Measurements from ENCODE around the gene POU2AF1.

The POU2AF1 gene

GRCh38 chr11:111361052-111361801 is 17.8 kb downstream of the POU2AF1 start:
- DNase-seq (ENCODE audit: low read depth), result no peak

DNA sequence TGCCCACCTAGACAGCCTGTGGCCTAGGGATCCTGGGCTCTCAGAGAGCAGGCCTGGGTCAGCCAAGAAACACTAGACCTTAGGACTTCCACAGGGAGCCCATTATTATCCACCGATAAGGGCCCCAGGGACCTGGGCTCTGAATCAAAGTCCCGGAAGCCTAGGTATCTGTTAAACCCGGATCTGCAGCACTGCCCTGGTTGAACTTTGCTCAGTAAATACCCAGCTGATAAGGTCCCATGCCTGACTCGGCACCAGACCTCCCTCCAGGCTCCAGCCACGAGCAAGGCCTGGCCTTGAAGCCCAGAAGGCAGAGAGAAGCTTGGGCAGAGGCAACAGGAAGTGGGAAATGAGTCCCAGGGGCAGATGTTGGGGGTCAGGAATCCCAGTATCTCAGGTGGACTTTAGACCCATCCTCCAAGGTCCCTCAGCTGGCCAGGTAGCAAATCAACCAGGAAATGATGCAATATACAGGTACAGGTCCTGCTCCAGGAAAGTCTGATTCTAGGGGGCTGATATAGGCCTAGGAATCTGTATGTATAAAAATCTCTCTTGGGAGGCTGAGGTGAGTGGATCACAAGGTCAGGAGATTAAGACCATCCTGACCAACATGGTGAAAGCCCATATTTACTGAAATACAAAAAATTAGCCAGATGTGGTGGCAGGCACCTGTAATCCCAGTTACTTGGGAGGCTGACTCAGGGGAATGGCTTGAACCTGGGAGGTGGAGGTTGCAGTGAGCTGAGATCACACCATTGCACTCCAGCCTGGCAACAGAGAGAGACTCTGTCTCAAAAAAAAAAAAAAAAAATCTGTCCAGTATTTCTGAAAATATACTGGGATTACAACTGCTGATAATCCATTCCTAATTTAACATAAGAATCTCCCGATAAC is 18.7 kb downstream of the POU2AF1 start:
- no peak for DNase-seq (ENCODE audit: low read depth)

- DNase-seq (ENCODE audit: low read depth), result no peak
Measured at GRCh38 chr11:111359223-111360149, 19.6 kb downstream of the POU2AF1 start.

DNA sequence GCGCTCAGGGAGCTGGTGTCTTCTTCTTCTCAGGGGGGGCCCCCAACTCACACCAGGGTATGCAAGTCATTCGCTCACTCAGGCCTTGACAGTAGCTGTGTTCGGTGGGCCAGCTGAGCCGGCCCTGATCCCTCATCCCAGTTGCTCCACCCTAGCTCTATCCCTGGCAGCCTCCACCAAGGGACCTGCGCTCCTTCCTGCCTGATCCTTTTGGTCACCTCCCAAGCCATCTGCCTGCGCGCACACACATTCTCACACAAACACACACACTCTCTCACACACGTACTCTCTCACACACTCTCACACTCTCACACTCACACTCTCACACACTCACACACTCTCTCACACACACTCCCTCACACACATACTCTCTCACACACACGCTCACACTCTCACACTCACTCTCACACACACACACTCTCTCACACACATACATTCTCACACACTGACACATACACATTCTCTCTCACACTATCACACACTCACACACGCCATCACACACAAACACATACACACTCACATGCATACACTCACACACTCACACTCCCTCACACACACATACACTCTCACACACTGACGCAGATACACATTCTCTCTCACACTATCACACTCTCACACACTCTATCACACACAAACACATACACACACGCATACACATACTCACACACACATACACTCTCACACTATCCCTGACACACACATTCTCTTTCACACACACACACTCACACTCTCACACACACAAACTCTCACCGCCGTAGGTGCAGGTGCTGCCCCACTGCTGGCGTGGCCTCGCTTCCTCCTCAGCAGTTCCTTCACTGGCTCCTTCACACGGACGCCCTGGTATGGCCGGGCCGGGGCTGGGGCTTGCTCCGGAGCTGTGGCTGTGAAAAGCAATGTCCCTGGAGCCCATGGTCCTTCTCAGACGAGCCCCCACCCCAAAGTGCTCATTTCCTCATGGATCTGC is 20.8 kb downstream of the POU2AF1 start:
- no peak for DNase-seq (ENCODE audit: low read depth)

- no peak for DNase-seq (ENCODE audit: low read depth)
Measured at GRCh38 chr11:111357150-111358037, 21.7 kb downstream of the POU2AF1 start.

- DNase-seq (ENCODE audit: low read depth), result no peak
Measured at GRCh38 chr11:111356660-111357048, 22.4 kb downstream of the POU2AF1 start.

- no peak for DNase-seq (ENCODE audit: low read depth)
Measured at GRCh38 chr11:111355956-111356659, 23.0 kb downstream of the POU2AF1 start.

- no peak for DNase-seq (ENCODE audit: low read depth)
Measured at GRCh38 chr11:111355101-111355500, 24.0 kb downstream of the POU2AF1 start.

DNA sequence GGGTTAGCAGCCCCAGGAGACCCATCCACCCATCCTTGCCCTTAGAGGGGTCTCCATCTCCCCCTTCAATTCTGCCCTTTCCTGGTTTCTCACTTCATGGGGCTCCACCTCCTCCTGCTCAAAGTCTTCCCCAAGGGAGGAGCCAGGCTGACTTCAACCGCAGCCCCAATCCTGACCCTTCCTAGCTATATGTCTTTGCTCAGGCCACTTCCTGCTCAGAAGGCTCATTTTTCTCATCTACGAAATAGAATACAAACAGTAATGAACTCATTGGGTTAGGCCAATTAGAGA is 24.5 kb downstream of the POU2AF1 start:
- no peak for DNase-seq (ENCODE audit: low read depth)

- no peak for DNase-seq (ENCODE audit: low read depth)
Measured at GRCh38 chr11:111353776-111354600, 25.1 kb downstream of the POU2AF1 start.

DNA sequence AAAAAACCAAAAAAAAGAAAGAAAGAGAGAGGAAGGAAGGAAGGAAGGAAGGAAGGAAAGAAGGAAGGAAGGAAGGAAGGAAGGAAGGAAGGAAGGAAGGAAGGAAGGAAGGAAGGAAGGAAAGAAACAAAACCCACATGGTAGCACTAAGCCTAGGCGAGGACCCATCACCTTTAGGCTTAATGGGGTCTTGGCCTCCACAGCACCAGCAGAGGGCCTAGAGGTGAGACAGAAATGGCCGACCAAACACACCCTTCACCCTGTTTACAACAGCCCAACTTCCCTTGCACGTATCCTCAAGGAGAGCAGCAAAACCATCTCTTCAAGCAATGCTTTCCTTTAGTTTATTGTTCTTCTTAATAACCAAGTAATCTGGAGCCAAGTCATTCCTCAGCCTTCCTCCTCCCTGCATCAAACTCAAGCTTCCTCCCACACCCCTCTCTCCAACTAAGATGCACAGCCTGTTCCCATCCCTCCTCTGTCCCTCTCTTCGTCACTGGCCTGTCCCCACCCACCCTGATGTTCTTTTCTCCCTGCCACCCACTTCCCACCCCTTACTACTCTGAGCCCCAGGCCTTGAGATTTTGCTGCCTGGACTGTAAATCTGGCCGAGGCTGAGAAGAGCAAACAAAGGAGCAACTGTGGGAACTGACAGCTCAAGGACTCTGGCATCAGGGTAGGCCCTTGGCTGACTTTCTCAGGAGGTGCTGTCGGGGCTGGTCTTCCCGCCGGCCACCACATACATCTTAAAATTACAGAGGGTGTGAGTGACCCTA is 26.0 kb downstream of the POU2AF1 start:
- DNase-seq (ENCODE audit: low read depth), result no peak

DNA sequence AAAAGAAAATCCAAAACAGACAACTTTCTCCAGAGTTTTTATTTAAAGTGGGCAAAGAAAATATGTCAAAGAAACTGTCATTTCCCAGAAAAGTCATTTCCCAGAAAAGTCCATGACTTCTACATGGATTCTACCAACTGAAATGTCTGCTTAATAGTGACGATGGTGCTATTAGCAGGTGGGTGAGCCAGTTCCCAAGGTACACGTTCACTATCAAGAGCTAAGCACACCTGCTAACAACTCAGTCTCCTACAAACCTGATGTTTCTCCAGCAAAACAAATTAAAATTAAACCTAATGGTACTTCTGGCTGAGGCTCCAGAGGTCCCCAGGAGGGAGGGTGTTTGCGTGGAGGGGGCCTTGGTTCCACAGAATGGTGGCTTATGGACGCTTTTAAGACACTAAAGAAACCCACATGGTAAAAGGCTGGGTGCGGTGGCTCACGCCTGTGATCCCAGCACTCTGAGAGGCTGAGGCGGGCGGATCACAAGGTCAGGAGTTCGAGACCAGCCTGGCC is 26.8 kb downstream of the POU2AF1 start:
- no peak for DNase-seq (ENCODE audit: low read depth)

DNA sequence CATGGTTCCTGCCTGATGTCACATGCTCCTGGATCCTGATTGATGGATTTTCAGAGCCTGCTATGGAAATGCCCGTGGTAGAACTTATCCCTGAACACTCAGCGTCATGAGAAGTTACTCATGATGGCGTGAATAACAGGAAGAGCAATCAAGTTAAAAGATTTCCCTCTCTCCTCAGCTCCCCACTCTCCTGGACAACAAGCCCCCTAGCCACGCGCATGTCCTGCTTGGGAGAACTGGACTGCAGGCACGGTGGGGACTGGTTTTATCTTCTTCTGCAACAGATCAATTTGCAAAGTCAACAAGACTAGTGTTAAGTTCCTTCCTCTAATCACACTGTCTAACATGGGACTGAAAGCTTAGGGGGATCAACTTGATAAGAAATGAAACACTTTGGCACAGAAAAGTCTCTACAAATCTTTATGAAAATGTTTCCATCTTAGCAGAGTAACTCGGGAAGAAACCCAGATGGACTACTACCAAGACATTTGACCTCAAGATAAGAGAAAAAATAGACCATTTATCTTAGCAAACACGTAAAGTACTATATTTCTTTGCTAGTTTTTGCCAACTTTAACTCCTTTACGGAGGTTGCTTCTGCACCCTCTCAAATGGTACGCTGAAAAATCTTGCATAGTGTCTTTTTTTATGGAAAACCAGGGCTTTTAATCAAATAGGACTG is 27.6 kb downstream of the POU2AF1 start:
- no peak for DNase-seq (ENCODE audit: low read depth)

DNA sequence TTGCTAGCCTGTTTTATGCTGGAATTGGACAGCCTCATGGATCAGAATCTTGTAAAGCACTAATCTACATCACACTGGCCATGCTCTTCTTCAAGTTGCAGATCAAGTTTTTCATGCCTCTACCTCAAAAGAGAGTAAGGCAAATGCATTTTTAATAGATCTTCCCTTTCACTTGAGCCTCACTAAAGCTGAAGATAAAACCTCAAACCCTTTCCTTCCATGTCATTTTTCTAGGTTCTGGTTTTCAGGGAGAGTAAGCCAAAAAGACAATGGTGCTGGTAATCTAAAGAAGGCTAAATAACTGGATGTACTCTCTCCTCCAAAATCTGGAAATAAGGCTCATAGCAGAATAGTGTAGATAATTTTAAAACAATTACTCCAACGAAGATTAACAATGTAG is 28.3 kb downstream of the POU2AF1 start:
- DNase-seq (ENCODE audit: low read depth), result no peak

- no peak for DNase-seq (ENCODE audit: low read depth)
Measured at GRCh38 chr11:111349191-111349695, 29.8 kb downstream of the POU2AF1 start.

- no peak for DNase-seq (ENCODE audit: low read depth)
Measured at GRCh38 chr11:111348147-111348546, 30.9 kb downstream of the POU2AF1 start.

DNA sequence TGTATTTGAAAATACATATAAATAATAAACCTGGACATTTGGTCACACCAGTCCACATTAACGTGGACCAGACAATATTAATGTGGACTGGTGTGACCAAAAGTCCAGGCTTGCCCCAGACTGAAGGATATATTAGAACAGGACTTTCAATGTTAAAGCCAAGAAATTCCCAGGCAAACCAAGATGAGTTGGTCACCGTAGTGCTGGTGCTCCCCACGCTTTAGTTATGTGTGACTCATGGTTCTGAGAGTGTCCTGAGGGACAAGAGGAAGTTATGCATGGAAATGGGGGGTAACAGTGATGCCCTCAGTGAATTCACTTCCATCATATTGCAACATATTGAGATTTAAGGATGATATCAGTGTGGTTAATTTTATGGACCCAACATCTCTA is 31.4 kb downstream of the POU2AF1 start:
- DNase-seq (ENCODE audit: low read depth), result no peak

Measured in stimulated activated CD8-positive, alpha-beta memory T cell treated with anti-CD3 and anti-CD28 coated beads, Interleukin-12 subunit alpha, Interleukin-12 subunit beta, amount 100 ng/mL, for 1 hour (primary cell).